SK-N-SH (cell line): ENCODE measurements around the gene FAH. TPM values are rescaled to one million over a fixed set of nuclear protein-coding genes. Genes with fewer than 3 reads are reported as not detected.

ENCODE experiments used
- CTCF ChIA-PET: fragments of 300-600, 350-600 bp; formaldehyde crosslinking; extraction: SDS; loops from one replicate; lab custom pipeline; 2021; lab: Yijun Ruan, JAX
- POLR2A ChIA-PET: fragments of 350-600 bp; sonication (Branson Sonifier 250); formaldehyde crosslinking; extraction: SDS; loops from one replicate; lab custom pipeline; 2020; ENCODE audit warnings: antibody characterized with exemption, inconsistent platforms; lab: Yijun Ruan, JAX
- DNase-seq: peaks from one replicate; pipeline ENCODE4 v3.0.0; 2012
- H2AFZ ChIP-seq: fragments of 200-600 bp; sonication (generic); 2 replicates; pipeline ENCODE4 v1.8.1; 2016; ENCODE audit warnings: antibody characterized with exemption, mild to moderate bottlenecking, low read depth
- H3F3A ChIP-seq: fragments of 200-600 bp; sonication (generic); replicated peaks from 2 replicates; pipeline ENCODE3; 2016; ENCODE audit warnings: antibody characterized with exemption, mild to moderate bottlenecking; ENCODE audit not compliant: insufficient read depth
- H3K27ac ChIP-seq, 2 experiments: fragments of 200-500 bp in 1 of 2; fragments of 200-600 bp in 1 of 2; sonication (Bioruptor generic) in 1 of 2; sonication (generic), shearing (Covaris generic) in 1 of 2; 2 replicates each; pipeline versions ENCODE4 v1.5.1 to v1.6.1; 2014 to 2016; ENCODE audit warnings: low read depth in 2 of 2, inconsistent platforms in 1 of 2, low read length in 1 of 2, mild to moderate bottlenecking in 1 of 2, mixed read lengths in 1 of 2
- H3K27me3 ChIP-seq: fragments of 200-600 bp; sonication (generic), shearing (Covaris generic); 2 replicates; pipeline ENCODE4 v1.6.1; 2016; ENCODE audit warnings: mixed run types; ENCODE audit not compliant: insufficient read depth
- H3K36me3 ChIP-seq, 2 experiments: fragments of 200-500 bp in 1 of 2; fragments of 200-600 bp in 1 of 2; sonication (Bioruptor generic) in 1 of 2; sonication (generic) in 1 of 2; replicated peaks in 1 of 2; 2 replicates each; pipeline versions ENCODE3 to v1.5.1; 2014 to 2016; ENCODE audit warnings: low read length in 1 of 2, mild to moderate bottlenecking in 1 of 2; ENCODE audit not compliant: insufficient read depth in 2 of 2, control insufficient read depth in 1 of 2
- H3K4me1 ChIP-seq, 2 experiments: fragments of 200-500 bp in 1 of 2; fragments of 200-600 bp in 1 of 2; sonication (Bioruptor generic) in 1 of 2; sonication (generic), shearing (Covaris generic) in 1 of 2; 2 replicates each; pipeline versions ENCODE4 v1.5.1 to v1.6.1; 2014 to 2016; ENCODE audit warnings: low read depth in 1 of 2, low read length in 1 of 2, mixed run types in 1 of 2; ENCODE audit not compliant: insufficient read depth in 2 of 2, control insufficient read depth in 1 of 2
- H3K4me2 ChIP-seq: fragments of 200-600 bp; sonication (generic), shearing (Covaris generic); 2 replicates; pipeline ENCODE4 v1.6.1; 2017; ENCODE audit warnings: mixed run types
- H3K4me3 ChIP-seq, 2 experiments: fragments of 200-500 bp in 1 of 2; fragments of 200-600 bp in 1 of 2; sonication (Bioruptor generic) in 1 of 2; sonication (generic), shearing (Covaris generic) in 1 of 2; 2 replicates each; pipeline versions ENCODE4 v1.5.1 to v1.8.1; 2014 to 2016; ENCODE audit warnings: low read depth in 2 of 2, inconsistent platforms in 1 of 2, low read length in 1 of 2, mild to moderate bottlenecking in 1 of 2, mixed read lengths in 1 of 2, moderate library complexity in 1 of 2
- H3K79me2 ChIP-seq: fragments of 200-600 bp; sonication (generic); 2 replicates; pipeline ENCODE4 v1.8.1; 2017; ENCODE audit warnings: mild to moderate bottlenecking; ENCODE audit not compliant: insufficient read depth
- H3K9ac ChIP-seq: fragments of 200-600 bp; sonication (generic); 2 replicates; pipeline ENCODE4 v1.6.1; 2017; ENCODE audit warnings: mixed run types
- H3K9me2 ChIP-seq: fragments of 200-600 bp; sonication (generic); 2 replicates; pipeline ENCODE4 v1.6.1; 2017; ENCODE audit warnings: mixed run types
- H3K9me3 ChIP-seq: fragments of 200-600 bp; sonication (generic); 2 replicates; pipeline ENCODE4 v1.6.1; 2017; ENCODE audit warnings: mixed run types, mild to moderate bottlenecking, moderate library complexity
- H4K20me1 ChIP-seq: fragments of 200-600 bp; sonication (generic); 2 replicates; pipeline ENCODE4 v1.6.1; 2017; ENCODE audit warnings: mild to moderate bottlenecking, mixed run types; ENCODE audit not compliant: insufficient read depth
- EP300 ChIP-seq, 2 experiments: IDR thresholded peaks; 2 replicates each; pipeline versions ENCODE4 v1.4.0 to v1.6.1; 2012; ENCODE audit warnings: borderline replicate concordance in 1 of 2, low read depth in 1 of 2, low read length in 1 of 2
- EZH2phosphoT487 ChIP-seq: fragments of 200-600 bp; sonication (generic); IDR thresholded peaks from 2 replicates; pipeline ENCODE4 v1.6.1; 2017; ENCODE audit warnings: low read depth, mixed run types, mild to moderate bottlenecking, antibody characterized with exemption, moderate library complexity, borderline replicate concordance
- FOSL2 ChIP-seq: IDR thresholded peaks from 2 replicates; pipeline ENCODE4 v1.4.0; 2012; ENCODE audit warnings: low read depth, mild to moderate bottlenecking, moderate library complexity, borderline replicate concordance
- FOXJ3 ChIP-seq: sonication (generic); formaldehyde crosslinking; IDR thresholded peaks from 2 replicates; pipeline ENCODE4 v1.5.1; 2020; ENCODE audit warnings: mild to moderate bottlenecking, missing genetic modification reagents
- GATA2 ChIP-seq: sonication (generic); formaldehyde crosslinking; IDR thresholded peaks from 2 replicates; pipeline ENCODE4 v1.5.0; 2020; ENCODE audit warnings: mild to moderate bottlenecking, missing genetic modification reagents
- IRF3 ChIP-seq: fragments of 150-350 bp; IDR thresholded peaks from 2 replicates; pipeline ENCODE4 v1.6.1; 2016; ENCODE audit warnings: mild to moderate bottlenecking, low read depth, low read length
- JUND ChIP-seq: IDR thresholded peaks from 2 replicates; pipeline ENCODE4 v1.4.0; 2012
- MAX ChIP-seq: IDR thresholded peaks from 2 replicates; pipeline ENCODE4 v1.4.0; 2012; ENCODE audit warnings: low read depth
- MEF2A ChIP-seq: IDR thresholded peaks from 2 replicates; pipeline ENCODE4 v1.4.0; 2012; ENCODE audit warnings: low read depth, borderline replicate concordance
- NRF1 ChIP-seq: IDR thresholded peaks from 2 replicates; pipeline ENCODE4 v1.6.1; 2012; ENCODE audit warnings: low read depth, mild to moderate bottlenecking, low read length
- PBX3 ChIP-seq: IDR thresholded peaks from 2 replicates; pipeline ENCODE4; 2012
- RCOR1 ChIP-seq: fragments of 150-350 bp; IDR thresholded peaks from 2 replicates; pipeline ENCODE4 v1.6.1; 2017; ENCODE audit warnings: antibody characterized with exemption, low read length
- SIN3A ChIP-seq: IDR thresholded peaks from 2 replicates; pipeline ENCODE4 v1.6.1; 2012; ENCODE audit warnings: low read depth, mild to moderate bottlenecking, low read length, moderate library complexity, borderline replicate concordance
- TAF1 ChIP-seq: IDR thresholded peaks from 2 replicates; pipeline ENCODE4 v1.6.1; 2012; ENCODE audit warnings: low read depth, mild to moderate bottlenecking, low read length, moderate library complexity, borderline replicate concordance
- TCF12 ChIP-seq: IDR thresholded peaks from 2 replicates; pipeline ENCODE4 v1.4.0; 2012
- WGBS: methylation state at CpG from one replicate; pipeline ENCODE4 v1.1.6; 2017; ENCODE audit warnings: low lambda C conversion rate; 5-methylcytosine and 5-hydroxymethylcytosine counted together
- polyA plus RNA-seq, 3 experiments: library from polyadenylated mRNA; depleted of rRNA; stranded (reverse); fragments of >200 nt; gene quantifications; 2 replicates each; pipeline ENCODE4 v1.2.3, GENCODE V29; 2012
- TF ChIP-seq, protein P1 (sequence below): IDR thresholded peaks from 2 replicates; pipeline ENCODE4 v1.6.1; 2012; ENCODE audit warnings: mild to moderate bottlenecking, low read depth, low read length, moderate library complexity

Gene FAH
- polyA plus RNA-seq, 1 of the 3 experiments (the other 2 are of a cell fraction), result 34.9 TPM

DNA sequence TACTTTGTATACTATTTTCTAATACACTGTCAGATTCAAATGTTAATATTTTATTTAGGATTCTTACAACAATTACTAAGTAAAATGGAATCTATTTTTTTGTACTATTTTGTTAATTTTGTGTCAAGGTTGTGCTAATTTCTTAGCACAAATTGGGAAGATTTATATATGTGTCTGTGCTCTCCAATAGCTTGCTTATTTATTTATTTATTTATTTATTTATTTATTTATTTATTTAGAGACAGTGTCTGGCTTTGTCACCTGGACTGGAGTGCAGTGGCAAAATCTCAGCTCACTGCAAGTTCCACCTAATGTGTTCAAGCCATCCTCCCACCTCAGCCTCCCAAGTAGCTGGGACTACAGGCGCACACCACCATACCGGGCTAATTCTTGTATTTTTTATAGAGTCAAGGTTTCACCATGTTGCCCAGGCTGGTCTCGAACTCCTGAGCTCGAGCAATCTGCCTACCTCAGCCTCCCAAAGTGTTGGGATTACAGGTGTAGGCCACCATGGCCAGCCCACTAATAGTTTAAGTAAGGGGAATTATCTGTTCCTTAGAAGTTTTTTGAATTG, 64.6 kb downstream of the FAH start:
- ChIA-PET CTCF (no interaction called here), POLR2A (no interaction called here)
- Histone ChIP-seq H3K9ac (no peak overlapping the region), H3K4me3 (no peak overlapping the region), H3K27ac (no peak overlapping the region), H3K27me3 (no peaks in the 10 kb centered on the region), H3K79me2 (no peaks in the 10 kb centered on the region), H3K9me2 (no peaks in the 10 kb centered on the region), H3K9me3 (no peaks in the 10 kb centered on the region), H3K36me3 (no peaks in the 10 kb centered on the region), H3K4me2 (no peak overlapping the region), H3F3A (no peaks in the 10 kb centered on the region), H3K4me1 (no peaks in the 10 kb centered on the region), H4K20me1 (no peaks in the 10 kb centered on the region), H2AFZ (no peak overlapping the region)
- DNase-seq, result no peak
- no peak for TF ChIP-seq IRF3
- TF ChIP-seq FOSL2, result no peak
- TF ChIP-seq, protein P1, sequence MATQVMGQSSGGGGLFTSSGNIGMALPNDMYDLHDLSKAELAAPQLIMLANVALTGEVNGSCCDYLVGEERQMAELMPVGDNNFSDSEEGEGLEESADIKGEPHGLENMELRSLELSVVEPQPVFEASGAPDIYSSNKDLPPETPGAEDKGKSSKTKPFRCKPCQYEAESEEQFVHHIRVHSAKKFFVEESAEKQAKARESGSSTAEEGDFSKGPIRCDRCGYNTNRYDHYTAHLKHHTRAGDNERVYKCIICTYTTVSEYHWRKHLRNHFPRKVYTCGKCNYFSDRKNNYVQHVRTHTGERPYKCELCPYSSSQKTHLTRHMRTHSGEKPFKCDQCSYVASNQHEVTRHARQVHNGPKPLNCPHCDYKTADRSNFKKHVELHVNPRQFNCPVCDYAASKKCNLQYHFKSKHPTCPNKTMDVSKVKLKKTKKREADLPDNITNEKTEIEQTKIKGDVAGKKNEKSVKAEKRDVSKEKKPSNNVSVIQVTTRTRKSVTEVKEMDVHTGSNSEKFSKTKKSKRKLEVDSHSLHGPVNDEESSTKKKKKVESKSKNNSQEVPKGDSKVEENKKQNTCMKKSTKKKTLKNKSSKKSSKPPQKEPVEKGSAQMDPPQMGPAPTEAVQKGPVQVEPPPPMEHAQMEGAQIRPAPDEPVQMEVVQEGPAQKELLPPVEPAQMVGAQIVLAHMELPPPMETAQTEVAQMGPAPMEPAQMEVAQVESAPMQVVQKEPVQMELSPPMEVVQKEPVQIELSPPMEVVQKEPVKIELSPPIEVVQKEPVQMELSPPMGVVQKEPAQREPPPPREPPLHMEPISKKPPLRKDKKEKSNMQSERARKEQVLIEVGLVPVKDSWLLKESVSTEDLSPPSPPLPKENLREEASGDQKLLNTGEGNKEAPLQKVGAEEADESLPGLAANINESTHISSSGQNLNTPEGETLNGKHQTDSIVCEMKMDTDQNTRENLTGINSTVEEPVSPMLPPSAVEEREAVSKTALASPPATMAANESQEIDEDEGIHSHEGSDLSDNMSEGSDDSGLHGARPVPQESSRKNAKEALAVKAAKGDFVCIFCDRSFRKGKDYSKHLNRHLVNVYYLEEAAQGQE, result no peak
- TF ChIP-seq SIN3A, result no peak
- TF ChIP-seq NRF1, result no peak
- TF ChIP-seq FOXJ3, result no peak
- no peak for TF ChIP-seq TCF12
- TF ChIP-seq MAX, result no peak
- no peak for TF ChIP-seq EP300 (IDR thresholded peaks at IDR 0.05; ENCODE audit: borderline replicate concordance in 1 of 2, low read depth in 1 of 2, low read length in 1 of 2)
- no peak for TF ChIP-seq EZH2phosphoT487
- no peak for TF ChIP-seq JUND
- TF ChIP-seq MEF2A, result no peak
- TF ChIP-seq GATA2 (CRISPR knock-in tag), result no peak
- TF ChIP-seq TAF1, result no peak
- TF ChIP-seq RCOR1, result no peak
- TF ChIP-seq PBX3, result no peak
- 54% methylated on average over 4 of the region's 4 CpGs for WGBS
